K562 (cell line): ENCODE measurements around the gene CDCP2.

Experiments used
- ATF1 ChIP-seq, 2 experiments: fragments of 450-650 bp in 1 of 2; IDR thresholded peaks; 2 replicates each; pipeline ENCODE4 v1.6.1; 2016; ENCODE audit warnings: missing compliant biosample characterization in 1 of 2, missing genetic modification characterization in 1 of 2
- BHLHE40 ChIP-seq: IDR thresholded peaks from 2 replicates; pipeline ENCODE4 v1.6.1; 2011; ENCODE audit warnings: low read length, improper control_type of control experiment
- CTCF ChIP-seq, 3 experiments: IDR thresholded peaks in 2 of 3; conservative IDR thresholded peaks in 1 of 3; 2 replicates each; pipeline ENCODE4 v1.5.1; 2011 to 2012; ENCODE audit warnings: low read length in 3 of 3, mild to moderate bottlenecking in 3 of 3, control low read depth in 2 of 3, improper control_type of control experiment in 1 of 3, inconsistent platforms in 1 of 3, low read depth in 1 of 3, mixed read lengths in 1 of 3, moderate library complexity in 1 of 3; ENCODE audit not compliant: insufficient read depth in 2 of 3
- NCOR1 ChIP-seq: fragments of 450-650 bp; IDR thresholded peaks from 2 replicates; pipeline ENCODE4 v1.6.1; 2016; ENCODE audit warnings: mild to moderate bottlenecking, moderate library complexity
- POLR2A ChIP-seq: fragments of 450-650 bp; conservative IDR thresholded peaks from 2 replicates; pipeline ENCODE4 v1.6.1; 2016
- POLR2AphosphoS5 ChIP-seq: IDR thresholded peaks from 2 replicates; pipeline ENCODE4 v1.6.1; 2011; ENCODE audit warnings: mild to moderate bottlenecking, low read depth, low read length, moderate library complexity; ENCODE audit not compliant: control insufficient read depth, insufficient read depth
- RREB1 ChIP-seq: fragments of 250-450 bp; sonication (Bioruptor Pico); IDR thresholded peaks from 2 replicates; pipeline ENCODE4 v1.4.0; 2020
- SMC3 ChIP-seq: conservative IDR thresholded peaks from 2 replicates; pipeline ENCODE4 v1.6.1; 2011; ENCODE audit warnings: low read depth, low read length, improper control_type of control experiment; ENCODE audit not compliant: insufficient read depth
- STAT5A ChIP-seq: IDR thresholded peaks from 2 replicates; pipeline ENCODE4 v1.6.1; 2012; ENCODE audit warnings: low read length, inconsistent platforms, borderline replicate concordance

- TF ChIP-seq POLR2AphosphoS5 (no peak), NCOR1 (no peak), RREB1 (CRISPR knock-in tag) (no peak), BHLHE40 (no peak), POLR2A (no peak), CTCF (IDR thresholded peaks at IDR 0.05 in 2 of 3, conservative IDR thresholded peaks at IDR 0.05 in 1 of 3; ENCODE audit: insufficient read depth in 2 of 3, low read depth in 1 of 3, low read length in 3 of 3) (no peak), STAT5A (no peak), SMC3 (no peak), ATF1 (CRISPR knock-in tag; IDR thresholded peaks at IDR 0.05) (no peak), ATF1 (tag; IDR thresholded peaks at IDR 0.05) (no peak)
Observed at GRCh38 chr1:54169068-54169467, 16.3 kb upstream of the CDCP2 start.
